Left lung (tissue), 10 donors: ENCODE results near the gene ZNF550. TPM values are rescaled to one million over a fixed set of nuclear protein-coding genes. Genes with fewer than 3 reads are reported as not detected.

Experiments
- ATAC-seq: fragments of 200-7000 bp; cut with Tn5 transposase; one replicate; pipeline ENCODE4 v1.9.1; 2020; ENCODE audit warnings: moderate library complexity
- DNase-seq, 4 donors: peaks; one replicate each; pipeline ENCODE4 v3.0.0-alpha.2; 2013 to 2020
- H3K27ac ChIP-seq, 2 donors: fragments of 200-600 bp; sonication (generic) in 1 of 2; one replicate each; pipeline versions ENCODE4 v1.5.0 to v1.8.0; 2020 to 2021
- H3K27me3 ChIP-seq, 2 donors: fragments of 200-600 bp; sonication (generic) in 1 of 2; one replicate each; pipeline versions ENCODE4 v1.5.0 to v1.8.0; 2020 to 2021
- H3K36me3 ChIP-seq, 2 donors: fragments of 200-600 bp; sonication (generic) in 1 of 2; one replicate each; pipeline versions ENCODE4 v1.5.0 to v1.8.0; 2020 to 2021
- H3K4me1 ChIP-seq, 2 donors: fragments of 200-600 bp; one replicate each; pipeline ENCODE4 v1.8.0; 2021
- H3K4me3 ChIP-seq, 2 donors: fragments of 200-600 bp; sonication (generic) in 1 of 2; one replicate each; pipeline versions ENCODE4 v1.5.0 to v1.8.0; 2020 to 2021; ENCODE audit warnings: mild to moderate bottlenecking in 1 of 2
- H3K9me3 ChIP-seq, 2 donors: fragments of 200-600 bp; sonication (generic) in 1 of 2; one replicate each; pipeline versions ENCODE4 v1.5.0 to v1.8.0; 2020 to 2021
- CTCF ChIP-seq, 2 donors: fragments of 200-600 bp; sonication (generic) in 1 of 2; IDR thresholded peaks; one replicate each; pipeline versions ENCODE4 v1.5.0 to v1.8.0; 2021; ENCODE audit warnings: antibody characterized with exemption in 2 of 2
- intact Hi-C, 2 donors: fragments of 100-400 bp; cut with DNase I; formaldehyde crosslinking; loops; one replicate each; pipeline versions ENCODE4 v1.11.2 to v1.14.2; 2022
- polyA plus RNA-seq, 6 donors: library from polyadenylated mRNA; unstranded; fragments of 120-200 nt; gene quantifications; one replicate each; pipeline ENCODE4 v1.2.1, GENCODE V29; 2013; ENCODE audit not compliant: insufficient read length in 6 of 6
- total RNA-seq, 2 donors: library from RNA; stranded (reverse); fragmentation: NEBNext Ultra II Directional; extraction: Animal tissue kit (Norgen Biotek cat#: 25700); gene quantifications; one replicate each; pipeline ENCODE4 v1.2.1, GENCODE V29; 2021
- donor health status: DM: no; HTN: yes; CAD: no.
- donor health status: DM: no; HTN: no; CAD: no.

Gene ZNF550
- total and polyA plus RNA-seq, 8 donors, result 7.4 to 29.9 (median 22.6) TPM

DNA sequence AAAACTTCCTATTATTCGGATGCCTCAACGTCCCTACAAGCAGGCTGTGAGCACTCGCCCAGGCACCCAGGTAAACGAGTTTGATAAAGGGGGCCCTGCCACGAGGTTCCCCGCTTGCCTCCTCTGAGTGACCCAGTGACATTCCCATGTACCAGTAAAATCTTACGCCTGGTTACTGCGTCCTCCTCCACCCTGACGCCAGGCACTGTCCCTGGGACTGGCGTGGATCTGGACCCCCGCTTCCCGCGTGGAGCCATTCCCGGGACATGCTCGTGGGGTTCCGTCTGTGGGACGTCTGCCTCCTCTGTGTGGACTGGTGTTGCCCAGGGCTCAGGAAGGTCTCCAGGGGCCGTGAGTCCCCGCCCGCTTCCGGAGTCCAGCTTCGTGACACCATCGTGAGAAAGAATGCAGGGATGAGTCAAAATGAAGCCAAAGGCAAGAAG lies 407 bp upstream of the ZNF550 start:
- intact Hi-C loops, result no loop called here
- Histone ChIP-seq H3K4me1 (peaks cover 7 to 12% of the 10 kb centered on the region in 2 donors), H3K27ac (peak overlapping the region; percentile 45 to 60), H3K9me3 (peaks cover 0 to 64% of the 10 kb centered on the region in 2 donors), H3K4me3 (peak overlapping the region; percentile 93), H3K27me3 (no peaks in the 10 kb centered on the region), H3K36me3 (peaks cover 0 to 14% of the 10 kb centered on the region in 2 donors)
- no peak for TF ChIP-seq CTCF (IDR thresholded peaks at IDR 0.05)
- ATAC-seq, result peak; percentile 9
- DNase-seq, result peak in 1 of 4 donors; percentile 17

DNA sequence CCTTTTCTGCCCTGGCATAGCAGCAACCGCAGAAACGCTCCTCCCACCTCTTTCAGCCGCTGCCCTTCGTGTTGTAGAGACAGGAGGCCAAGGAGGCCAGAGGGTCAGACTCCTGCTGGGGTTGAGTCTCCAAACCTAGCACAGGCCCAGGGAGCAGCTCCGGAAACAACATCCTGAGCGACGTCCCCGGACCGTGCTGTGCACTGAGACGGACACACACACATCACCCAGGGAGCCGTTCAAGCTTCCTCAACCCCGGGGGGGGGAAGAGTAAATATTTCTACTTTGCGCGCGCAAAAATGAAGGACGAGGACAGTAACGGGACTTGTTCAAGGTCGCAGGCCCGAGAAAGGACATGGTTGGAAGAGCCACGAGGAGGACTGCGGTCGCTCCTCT lies 657 bp downstream of the ZNF550 start:
- TF ChIP-seq CTCF (IDR thresholded peaks at IDR 0.05), result no peak
- H3K4me3 ChIP-seq, result peak overlapping the region; percentile 93
- peaks cover 7 to 12% of the 10 kb centered on the region in 2 donors for H3K4me1 ChIP-seq
- intact Hi-C loops, result no loop called here
- no peaks in the 10 kb centered on the region for H3K27me3 ChIP-seq
- H3K36me3 ChIP-seq, result peaks cover 0 to 24% of the 10 kb centered on the region in 2 donors
- DNase-seq (peak in 2 of 4 donors; percentile 9 to 39), ATAC-seq (peak; percentile 73)
- peak overlapping the region in 1 of 2 donors; percentile 60 for H3K27ac ChIP-seq
- peaks cover 0 to 64% of the 10 kb centered on the region in 2 donors for H3K9me3 ChIP-seq

- intact Hi-C loops, result no loop called here
- TF ChIP-seq CTCF (IDR thresholded peaks at IDR 0.05), result no peak
- H3K9me3 ChIP-seq, result peaks cover 0 to 64% of the 10 kb centered on the region in 2 donors
- ATAC-seq, result no peak
- H3K27ac ChIP-seq, result no peak overlapping the region
- peaks cover 0 to 29% of the 10 kb centered on the region in 2 donors for H3K36me3 ChIP-seq
- H3K4me1 ChIP-seq, result peaks cover 7 to 12% of the 10 kb centered on the region in 2 donors
- no peaks in the 10 kb centered on the region for H3K27me3 ChIP-seq
- H3K4me3 ChIP-seq, result peak overlapping the region; percentile 93
- no peak for DNase-seq
Observed at GRCh38 chr19:57558525-57558924, 1.1 kb downstream of the ZNF550 start.

- Histone ChIP-seq H3K9me3 (peaks cover 0 to 64% of the 10 kb centered on the region in 2 donors), H3K4me3 (no peak overlapping the region), H3K36me3 (peaks cover 0 to 38% of the 10 kb centered on the region in 2 donors), H3K27ac (no peak overlapping the region), H3K4me1 (peaks cover 7 to 12% of the 10 kb centered on the region in 2 donors), H3K27me3 (no peaks in the 10 kb centered on the region)
- no peak for DNase-seq
- no peak for TF ChIP-seq CTCF (IDR thresholded peaks at IDR 0.05)
- ATAC-seq, result no peak
- intact Hi-C loops, result no loop called here
Observed at GRCh38 chr19:57557659-57558058, 2.0 kb downstream of the ZNF550 start.

- no peak for TF ChIP-seq CTCF (IDR thresholded peaks at IDR 0.05)
- intact Hi-C loops, result no loop called here
- DNase-seq, result no peak
- Histone ChIP-seq H3K4me1 (no peaks in the 10 kb centered on the region), H3K27me3 (no peaks in the 10 kb centered on the region), H3K4me3 (no peak overlapping the region), H3K27ac (no peak overlapping the region), H3K9me3 (peaks cover 1 to 92% of the 10 kb centered on the region in 2 donors), H3K36me3 (peaks cover under 1 to 90% of the 10 kb centered on the region in 2 donors)
- no peak for ATAC-seq
Observed at GRCh38 chr19:57552432-57552831, 7.2 kb downstream of the ZNF550 start.
